OCI-LY7 (cell line): ENCODE results near the gene SNCAIP. TPM values are rescaled to one million over a fixed set of nuclear protein-coding genes. Genes with fewer than 3 reads are reported as not detected.

ENCODE experiments used
- BruUV-seq: library from RNA; stranded (reverse); fragments of 400-500 nt; replicated peaks from 2 replicates; lab custom pipeline; 2021; lab: Mats Ljungman, UMichigan
- CTCF ChIA-PET: fragments of 300-600 bp; sonication (Branson Sonifier 250); formaldehyde crosslinking; loops from one replicate; lab custom pipeline; 2022; ENCODE audit warnings: antibody characterized with exemption; ENCODE audit not compliant: unreplicated experiment; lab: Charles Lee
- POLR2A ChIA-PET: fragments of 300-600 bp; sonication (Branson Sonifier 250); formaldehyde crosslinking; loops from one replicate; lab custom pipeline; 2022; ENCODE audit warnings: antibody characterized with exemption; lab: Charles Lee
- DNase-seq: peaks from one replicate; pipeline ENCODE4 v3.0.0-alpha.2; 2015; ENCODE audit warnings: low spot score
- H2AFZ ChIP-seq: fragments of 200-600 bp; sonication (generic), shearing (Covaris generic); 2 replicates; pipeline ENCODE4 v1.6.1; 2014; ENCODE audit warnings: mild to moderate bottlenecking, antibody characterized with exemption, low read length, moderate library complexity
- H3K27ac ChIP-seq: fragments of 200-600 bp; sonication (generic); 2 replicates; pipeline ENCODE4 v1.5.1; 2014; ENCODE audit warnings: mixed run types, low read depth, mild to moderate bottlenecking, moderate library complexity, low read length, inconsistent platforms; ENCODE audit not compliant: poor library complexity, severe bottlenecking
- H3K36me3 ChIP-seq: fragments of 200-600 bp; sonication (generic); 2 replicates; pipeline ENCODE4 v1.6.1; 2014; ENCODE audit warnings: mild to moderate bottlenecking, antibody characterized with exemption, low read length, moderate library complexity, mixed read lengths; ENCODE audit not compliant: insufficient read depth
- H3K4me1 ChIP-seq: fragments of 200-600 bp; sonication (generic); 2 replicates; pipeline ENCODE4 v1.5.1; 2014; ENCODE audit warnings: mild to moderate bottlenecking, low read length; ENCODE audit not compliant: insufficient read depth, poor library complexity, severe bottlenecking
- H3K4me2 ChIP-seq: fragments of 200-600 bp; sonication (generic); 2 replicates; pipeline ENCODE4 v1.6.1; 2014; ENCODE audit warnings: mild to moderate bottlenecking, low read length
- H3K4me3 ChIP-seq: fragments of 200-600 bp; sonication (generic); 2 replicates; pipeline ENCODE4 v1.5.1; 2014; ENCODE audit warnings: mild to moderate bottlenecking, low read depth, low read length; ENCODE audit not compliant: poor library complexity, severe bottlenecking
- H3K79me2 ChIP-seq: fragments of 200-600 bp; sonication (generic); 2 replicates; pipeline ENCODE4 v1.6.1; 2016; ENCODE audit warnings: low read depth, mild to moderate bottlenecking, low read length, moderate library complexity, mixed read lengths; ENCODE audit not compliant: insufficient read depth
- H3K9me2 ChIP-seq: fragments of 200-600 bp; sonication (generic); 2 replicates; pipeline ENCODE4 v1.6.1; 2016; ENCODE audit warnings: mild to moderate bottlenecking, low read length, mixed read lengths; ENCODE audit not compliant: insufficient read depth
- H3K9me3 ChIP-seq: fragments of 200-600 bp; sonication (generic); 2 replicates; pipeline ENCODE4 v1.6.1; 2014; ENCODE audit warnings: mild to moderate bottlenecking, mixed run types, low read length, mixed read lengths
- H4K20me1 ChIP-seq: fragments of 200-600 bp; sonication (generic); 2 replicates; pipeline ENCODE4 v1.6.1; 2014; ENCODE audit warnings: mild to moderate bottlenecking, antibody characterized with exemption, low read length, moderate library complexity, mixed read lengths; ENCODE audit not compliant: insufficient read depth
- CTCF ChIP-seq: fragments of 200-600 bp; sonication (generic); conservative IDR thresholded peaks from 2 replicates; pipeline ENCODE4 v1.5.1; 2014; ENCODE audit warnings: mild to moderate bottlenecking, antibody characterized with exemption, low read length, moderate library complexity, mixed read lengths
- EZH2phosphoT487 ChIP-seq: fragments of 200-600 bp; sonication (generic); IDR thresholded peaks from 2 replicates; pipeline ENCODE4 v1.6.1; 2018; ENCODE audit warnings: low read depth, borderline replicate concordance, mild to moderate bottlenecking, mixed run types, antibody characterized with exemption, low read length, moderate library complexity, mixed read lengths
- intact Hi-C: fragments of 100-400 bp; cut with micrococcal nuclease; formaldehyde crosslinking; loops from one replicate; pipeline ENCODE4 v1.10.0; 2022; ENCODE audit not compliant: unreplicated experiment
- total RNA-seq, 2 experiments: library from RNA; depleted of rRNA in 1 of 2; stranded (reverse); fragments of >200 nt in 1 of 2; shearing (Covaris generic) in 1 of 2; gene quantifications; 2 replicates each; pipeline ENCODE4 v1.2.3, GENCODE V29; 2014 to 2022

SNCAIP gene
- total RNA-seq, 2 experiments from 2014 or later = not detected

- no peak for DNase-seq
- no TSS peak for BruUV-seq
- intact Hi-C loops = no loop called here
- Histone ChIP-seq H3K4me2 (no peak overlapping the region), H3K79me2 (no peaks in the 10 kb centered on the region), H3K36me3 (no peaks in the 10 kb centered on the region), H3K9me2 (no peaks in the 10 kb centered on the region), H3K4me1 (no peaks in the 10 kb centered on the region), H3K9me3 (no peaks in the 10 kb centered on the region), H3K4me3 (no peak overlapping the region), H4K20me1 (no peaks in the 10 kb centered on the region), H2AFZ (no peak overlapping the region), H3K27ac (no peak overlapping the region)
- ChIA-PET CTCF (interaction anchor here (1.2 kb wide), 1 partner anchor 9 kb away, joined by 3 read pairs; no protein-coding TSS in a partner anchor), POLR2A (no interaction called here)
- TF ChIP-seq CTCF (no peak), EZH2phosphoT487 (no peak)
Measured at GRCh38 chr5:122332599-122333555, 20.8 kb downstream of the SNCAIP start.

- no TSS peak for BruUV-seq
- no peaks in the 10 kb centered on the region for H3K36me3 ChIP-seq
- H3K27ac ChIP-seq = no peak overlapping the region
- no peaks in the 10 kb centered on the region for H3K9me2 ChIP-seq
- DNase-seq = no peak
- H2AFZ ChIP-seq = no peak overlapping the region
- intact Hi-C loops = no loop called here
- no peaks in the 10 kb centered on the region for H3K4me1 ChIP-seq
- no peak for TF ChIP-seq CTCF
- TF ChIP-seq EZH2phosphoT487 = no peak
- ChIA-PET CTCF (interaction anchor here (1.2 kb wide), 1 partner anchor 10 kb away, joined by 3 read pairs; no protein-coding TSS in a partner anchor), POLR2A (no interaction called here)
- H4K20me1 ChIP-seq = no peaks in the 10 kb centered on the region
- no peak overlapping the region for H3K4me2 ChIP-seq
- no peaks in the 10 kb centered on the region for H3K9me3 ChIP-seq
- H3K79me2 ChIP-seq = no peaks in the 10 kb centered on the region
- H3K4me3 ChIP-seq = no peak overlapping the region
Measured at GRCh38 chr5:122333564-122333963, 21.5 kb downstream of the SNCAIP start.

- TF ChIP-seq CTCF = no peak
- TF ChIP-seq EZH2phosphoT487 = no peak
- no peak overlapping the region for H3K4me3 ChIP-seq
- no peaks in the 10 kb centered on the region for H3K4me1 ChIP-seq
- BruUV-seq = no TSS peak
- no peak overlapping the region for H3K27ac ChIP-seq
- ChIA-PET CTCF (no interaction called here), POLR2A (no interaction called here)
- H3K9me3 ChIP-seq = no peaks in the 10 kb centered on the region
- H3K9me2 ChIP-seq = no peaks in the 10 kb centered on the region
- H3K36me3 ChIP-seq = no peaks in the 10 kb centered on the region
- H3K79me2 ChIP-seq = no peaks in the 10 kb centered on the region
- intact Hi-C loops = no loop called here
- no peaks in the 10 kb centered on the region for H4K20me1 ChIP-seq
- H3K4me2 ChIP-seq = no peak overlapping the region
- no peak overlapping the region for H2AFZ ChIP-seq
- no peak for DNase-seq
Measured at GRCh38 chr5:122339591-122339990, 27.6 kb downstream of the SNCAIP start.
